Thyroid gland (tissue), 4 donors: ENCODE results near the gene PPFIA4.

Experiments
- CTCF ChIP-seq, 6 experiments: fragments of 200-600 bp in 3 of 6; fragments of 450-650 bp in 3 of 6; sonication (generic) in 3 of 6; IDR thresholded peaks; one replicate each; pipeline ENCODE4 v1.5.1; 2016 to 2019; ENCODE audit warnings: antibody characterized with exemption in 6 of 6, mild to moderate bottlenecking in 2 of 6, inconsistent platforms in 1 of 6, moderate library complexity in 1 of 6
- POLR2A ChIP-seq, 2 donors: fragments of 450-650 bp; IDR thresholded peaks; one replicate each; pipeline ENCODE4 v1.6.1; 2017; ENCODE audit warnings: antibody characterized with exemption in 2 of 2, mild to moderate bottlenecking in 2 of 2, moderate library complexity in 1 of 2

- no peak for TF ChIP-seq CTCF (IDR thresholded peaks at IDR 0.05)
- no peak for TF ChIP-seq POLR2A (IDR thresholded peaks at IDR 0.05)
Measured at GRCh38 chr1:203096566-203096965, 70.3 kb downstream of the PPFIA4 start.
